Measurements from ENCODE around the gene RALY. TPM values are rescaled to one million over a fixed set of nuclear protein-coding genes. Genes with fewer than 3 reads are reported as not detected.
"Not testable (repeated sequence)": the region's sequence is repeated elsewhere in the genome, so short reads cannot be mapped to it uniquely, and the experiment has no call there.

Gene RALY
- total RNA-seq, 1 donor: 42.3 TPM

- TF ChIP-seq, protein P1, sequence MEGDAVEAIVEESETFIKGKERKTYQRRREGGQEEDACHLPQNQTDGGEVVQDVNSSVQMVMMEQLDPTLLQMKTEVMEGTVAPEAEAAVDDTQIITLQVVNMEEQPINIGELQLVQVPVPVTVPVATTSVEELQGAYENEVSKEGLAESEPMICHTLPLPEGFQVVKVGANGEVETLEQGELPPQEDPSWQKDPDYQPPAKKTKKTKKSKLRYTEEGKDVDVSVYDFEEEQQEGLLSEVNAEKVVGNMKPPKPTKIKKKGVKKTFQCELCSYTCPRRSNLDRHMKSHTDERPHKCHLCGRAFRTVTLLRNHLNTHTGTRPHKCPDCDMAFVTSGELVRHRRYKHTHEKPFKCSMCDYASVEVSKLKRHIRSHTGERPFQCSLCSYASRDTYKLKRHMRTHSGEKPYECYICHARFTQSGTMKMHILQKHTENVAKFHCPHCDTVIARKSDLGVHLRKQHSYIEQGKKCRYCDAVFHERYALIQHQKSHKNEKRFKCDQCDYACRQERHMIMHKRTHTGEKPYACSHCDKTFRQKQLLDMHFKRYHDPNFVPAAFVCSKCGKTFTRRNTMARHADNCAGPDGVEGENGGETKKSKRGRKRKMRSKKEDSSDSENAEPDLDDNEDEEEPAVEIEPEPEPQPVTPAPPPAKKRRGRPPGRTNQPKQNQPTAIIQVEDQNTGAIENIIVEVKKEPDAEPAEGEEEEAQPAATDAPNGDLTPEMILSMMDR (IDR thresholded peaks at IDR 0.05; ENCODE audit: insufficient read depth, low read depth, low read length): no peak
- H3K4me3 ChIP-seq (ENCODE audit: low read depth, low read length): no peak overlapping the region
- no peak for DNase-seq (ENCODE audit: low read depth)
Measured at GRCh38 chr20:34018166-34018565, 24.5 kb downstream of the RALY start.

GRCh38 chr20:34022151-34022838 is 28.6 kb downstream of the RALY start:
- peak; percentile 29 for DNase-seq (ENCODE audit: low read depth)
- no peak overlapping the region for H3K4me3 ChIP-seq (ENCODE audit: low read depth, low read length)
- TF ChIP-seq, protein P1 (IDR thresholded peaks at IDR 0.05; ENCODE audit: insufficient read depth, low read depth, low read length): peak; percentile 53

- TF ChIP-seq, protein P1 (IDR thresholded peaks at IDR 0.05; ENCODE audit: insufficient read depth, low read depth, low read length): no peak
- no peak overlapping the region for H3K4me3 ChIP-seq (ENCODE audit: low read depth, low read length)
- DNase-seq (ENCODE audit: low read depth): no peak
Measured at GRCh38 chr20:34022839-34023234, 29.1 kb downstream of the RALY start.

DNA sequence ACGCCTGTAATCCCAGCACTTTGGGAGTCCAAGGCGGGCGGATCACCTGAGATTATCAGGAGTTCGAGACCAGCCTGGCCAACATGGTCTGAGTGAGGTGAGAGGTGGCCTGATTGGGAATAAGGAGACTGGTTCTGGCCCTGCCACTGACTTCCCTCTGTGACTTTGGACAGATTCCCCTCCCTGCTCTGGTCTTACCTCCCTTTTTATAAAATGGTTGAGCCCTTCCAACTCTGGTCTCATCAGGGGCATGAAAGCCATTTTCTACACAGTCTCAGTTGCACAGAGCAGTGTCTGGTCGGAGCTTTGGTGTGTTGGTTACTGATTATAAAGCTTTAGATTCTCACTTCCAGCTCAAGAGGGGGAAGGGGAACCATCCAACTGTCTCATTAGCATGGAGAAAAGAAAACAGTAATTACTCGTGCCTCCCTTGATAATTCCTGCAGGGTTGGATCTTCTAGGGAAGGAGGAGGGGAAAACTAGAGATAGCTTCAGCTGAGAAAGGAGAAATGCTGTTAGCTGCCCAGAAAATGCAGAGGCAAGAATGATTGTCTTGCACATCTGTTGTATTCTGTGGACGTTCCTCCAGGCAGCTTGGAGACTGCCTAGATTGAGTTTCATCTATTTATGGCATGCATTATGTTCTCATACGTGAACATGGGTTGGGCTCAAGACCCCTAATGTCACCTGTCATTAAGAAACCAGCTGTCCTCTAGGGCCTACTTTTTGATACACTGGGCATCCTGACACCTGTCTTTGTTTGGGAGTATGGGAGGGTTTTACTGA is 30.4 kb downstream of the RALY start:
- DNase-seq (ENCODE audit: low read depth): no peak
- TF ChIP-seq, protein P1 (IDR thresholded peaks at IDR 0.05; ENCODE audit: insufficient read depth, low read depth, low read length): no peak
- no peak overlapping the region for H3K4me3 ChIP-seq (ENCODE audit: low read depth, low read length)

DNA sequence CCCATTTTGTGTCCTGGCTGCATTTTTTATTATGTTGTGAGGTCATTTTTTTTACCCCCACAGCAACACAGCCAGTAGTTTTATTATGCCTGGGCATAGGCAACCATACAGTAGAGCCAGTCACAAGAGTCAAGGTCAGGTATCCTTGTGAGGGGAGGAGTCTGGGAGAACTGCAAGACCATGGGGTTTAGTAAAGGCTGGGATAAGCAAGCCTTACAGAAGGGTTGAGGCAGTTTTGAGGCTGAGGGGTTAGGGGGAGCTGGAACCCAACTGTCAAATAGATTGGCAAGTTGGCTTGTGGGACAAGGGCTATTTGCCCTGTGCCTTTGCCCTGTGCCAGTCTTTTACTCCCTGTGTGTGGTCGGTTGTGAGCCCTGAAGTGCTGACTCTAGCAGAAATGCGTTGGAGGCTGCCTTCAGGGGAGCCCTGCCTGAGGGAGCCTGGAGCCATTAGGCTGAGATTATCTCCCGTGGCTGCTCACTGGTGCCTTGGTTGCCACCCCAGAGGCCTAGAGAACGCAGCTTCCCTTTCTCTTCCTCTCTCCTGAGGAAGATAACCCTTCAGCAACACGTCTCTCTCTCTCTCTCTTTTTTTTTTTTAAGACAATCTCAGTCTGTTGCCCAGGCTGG is 31.1 kb downstream of the RALY start:
- DNase-seq (ENCODE audit: low read depth): no peak
- no peak overlapping the region for H3K4me3 ChIP-seq (ENCODE audit: low read depth, low read length)
- TF ChIP-seq, protein P1 (IDR thresholded peaks at IDR 0.05; ENCODE audit: insufficient read depth, low read depth, low read length): no peak

DNA sequence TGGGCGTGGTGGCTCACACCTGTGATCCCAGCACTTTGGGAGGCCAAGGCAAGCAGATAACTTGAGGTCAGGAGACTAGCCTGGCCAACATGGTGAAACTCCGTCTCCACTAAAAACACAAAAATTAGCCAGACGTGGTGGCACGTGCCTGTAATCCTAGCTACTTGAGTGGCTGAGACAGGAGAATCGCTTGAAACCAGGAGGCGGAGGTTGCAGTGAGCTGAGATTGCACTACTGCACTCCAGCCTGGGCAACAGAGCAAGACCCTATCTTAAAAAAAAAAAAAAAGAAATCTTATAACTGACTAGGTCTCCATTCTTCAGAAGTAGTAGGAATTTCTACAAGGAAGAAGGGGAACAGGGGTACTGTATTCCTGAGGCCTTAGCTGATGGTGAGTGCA is 34.3 kb downstream of the RALY start:
- DNase-seq (ENCODE audit: low read depth): not testable (repeated sequence)

GRCh38 chr20:34029415-34029814 is 35.7 kb downstream of the RALY start:
- no peak for DNase-seq (ENCODE audit: low read depth)
- TF ChIP-seq, protein P1 (IDR thresholded peaks at IDR 0.05; ENCODE audit: insufficient read depth, low read depth, low read length): no peak
- H3K4me3 ChIP-seq (ENCODE audit: low read depth, low read length): no peak overlapping the region

More for the DNA sequence above, 34.3 kb downstream of the RALY start:
- H3K4me3 ChIP-seq (ENCODE audit: low read depth, low read length): not testable (repeated sequence)
